LNCaP clone FGC (cell line): ENCODE measurements around the gene DMRTA1.
"Not testable (repeated sequence)": the region's sequence is repeated elsewhere in the genome, so short reads cannot be mapped to it uniquely, and the experiment has no call there.

Source experiments
- DNase-seq: peaks from one replicate; pipeline ENCODE4 v3.0.0-alpha.2; 2011; ENCODE audit warnings: low read depth
- H3K4me3 ChIP-seq: 2 replicates; pipeline ENCODE4 v1.5.1; 2011; ENCODE audit warnings: mild to moderate bottlenecking, low read depth, low read length, control low read depth
- TF ChIP-seq, protein P1 (sequence below): IDR thresholded peaks from 2 replicates; pipeline ENCODE4 v1.5.1; 2012; ENCODE audit warnings: mild to moderate bottlenecking; ENCODE audit not compliant: control insufficient read depth, insufficient read depth; ENCODE audit errors: extremely low read depth

Gene DMRTA1

DNA sequence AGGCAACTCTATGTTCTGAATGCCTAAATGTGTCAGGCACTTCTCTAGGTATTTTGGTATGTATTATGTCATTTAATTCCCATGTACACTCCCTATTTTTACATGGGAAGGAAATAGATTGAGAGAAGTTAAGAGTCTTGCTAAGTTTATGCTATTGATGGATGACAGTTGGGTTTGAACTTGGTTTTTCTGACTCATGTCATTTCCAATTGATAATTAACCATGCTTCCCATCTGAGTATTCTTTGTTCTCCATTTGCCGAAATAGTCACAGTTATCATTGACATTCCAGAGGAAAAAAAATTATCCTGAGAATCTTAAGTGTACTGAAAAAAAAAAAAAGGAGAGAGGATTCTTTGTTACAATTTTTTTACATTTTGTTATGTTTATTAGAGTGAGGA, 23.1 kb upstream of the DMRTA1 start:
- TF ChIP-seq, protein P1, sequence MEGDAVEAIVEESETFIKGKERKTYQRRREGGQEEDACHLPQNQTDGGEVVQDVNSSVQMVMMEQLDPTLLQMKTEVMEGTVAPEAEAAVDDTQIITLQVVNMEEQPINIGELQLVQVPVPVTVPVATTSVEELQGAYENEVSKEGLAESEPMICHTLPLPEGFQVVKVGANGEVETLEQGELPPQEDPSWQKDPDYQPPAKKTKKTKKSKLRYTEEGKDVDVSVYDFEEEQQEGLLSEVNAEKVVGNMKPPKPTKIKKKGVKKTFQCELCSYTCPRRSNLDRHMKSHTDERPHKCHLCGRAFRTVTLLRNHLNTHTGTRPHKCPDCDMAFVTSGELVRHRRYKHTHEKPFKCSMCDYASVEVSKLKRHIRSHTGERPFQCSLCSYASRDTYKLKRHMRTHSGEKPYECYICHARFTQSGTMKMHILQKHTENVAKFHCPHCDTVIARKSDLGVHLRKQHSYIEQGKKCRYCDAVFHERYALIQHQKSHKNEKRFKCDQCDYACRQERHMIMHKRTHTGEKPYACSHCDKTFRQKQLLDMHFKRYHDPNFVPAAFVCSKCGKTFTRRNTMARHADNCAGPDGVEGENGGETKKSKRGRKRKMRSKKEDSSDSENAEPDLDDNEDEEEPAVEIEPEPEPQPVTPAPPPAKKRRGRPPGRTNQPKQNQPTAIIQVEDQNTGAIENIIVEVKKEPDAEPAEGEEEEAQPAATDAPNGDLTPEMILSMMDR = no peak
- no peak for DNase-seq

DNA sequence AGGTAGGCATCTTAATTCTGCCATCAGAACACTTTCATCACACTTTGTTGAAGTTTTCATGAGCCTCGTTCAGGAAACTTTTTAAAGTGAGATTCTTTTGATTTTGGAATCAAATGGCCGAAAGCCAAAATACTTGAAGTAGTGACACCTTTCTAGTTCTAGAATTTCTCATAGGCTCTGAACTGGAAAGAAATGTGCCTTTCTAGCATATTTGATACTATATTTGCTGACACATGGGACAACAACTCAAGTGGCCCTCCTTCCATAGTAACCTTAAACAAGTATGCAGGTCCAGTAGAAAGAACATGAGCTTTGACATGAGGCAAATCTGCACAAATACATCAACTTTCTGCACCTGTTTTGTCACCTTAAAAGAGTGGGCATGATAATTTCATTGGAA, 22.0 kb upstream of the DMRTA1 start:
- no peak overlapping the region for H3K4me3 ChIP-seq
- TF ChIP-seq, protein P1 = no peak
- DNase-seq = no peak

More for the DNA sequence above, 23.1 kb upstream of the DMRTA1 start:
- no peak overlapping the region for H3K4me3 ChIP-seq

DNA sequence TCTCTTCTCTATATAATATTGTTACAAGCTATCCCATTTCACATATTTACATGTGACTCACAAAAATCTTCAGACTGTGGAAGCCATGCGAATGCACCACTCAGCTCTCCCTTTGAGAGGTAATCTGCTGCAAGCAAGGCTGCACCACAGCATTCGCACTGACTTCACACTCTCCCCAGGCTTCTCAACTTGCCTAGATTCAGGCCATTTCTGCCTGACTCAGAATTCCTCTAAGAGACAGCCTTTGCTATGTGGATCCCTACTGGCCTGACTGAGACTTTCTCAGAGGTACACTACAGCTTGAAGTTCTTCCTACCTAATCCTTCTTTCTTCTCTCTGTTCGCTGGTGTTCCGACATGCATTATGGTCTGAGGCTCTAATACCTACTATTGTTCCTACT, 21.1 kb upstream of the DMRTA1 start:
- TF ChIP-seq, protein P1 = no peak
- no peak overlapping the region for H3K4me3 ChIP-seq
- no peak for DNase-seq

DNA sequence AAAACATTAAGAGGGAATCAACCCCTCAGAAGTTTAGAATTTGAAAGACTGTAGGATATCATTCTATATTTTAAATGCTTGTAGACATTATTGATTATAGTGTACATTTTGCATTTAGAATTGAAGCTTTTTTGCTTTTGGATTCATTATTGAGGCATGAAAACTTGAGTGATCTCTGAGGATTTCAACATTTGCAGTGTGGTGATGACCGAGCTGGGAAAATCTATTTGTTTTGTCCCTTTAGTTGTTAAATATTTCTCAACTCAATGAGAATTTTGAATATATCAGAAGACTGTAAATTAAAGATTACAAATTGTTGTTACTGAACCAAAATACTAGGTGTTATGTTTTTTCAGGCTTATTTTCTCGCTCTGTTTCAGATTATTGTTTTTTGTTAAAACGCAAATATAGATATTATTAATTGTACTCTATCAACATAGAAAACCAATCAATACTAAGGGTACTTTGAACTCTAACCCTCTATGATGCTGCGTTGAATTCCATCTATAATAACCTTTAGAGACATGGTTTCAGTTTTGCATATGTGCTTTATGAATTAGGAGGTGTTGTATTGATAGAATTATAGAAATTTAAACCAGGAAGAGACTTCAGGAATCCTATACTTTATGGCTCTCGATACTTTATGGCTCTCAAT, 19.3 kb upstream of the DMRTA1 start:
- no peak for DNase-seq
- H3K4me3 ChIP-seq = no peak overlapping the region
- TF ChIP-seq, protein P1 = no peak

DNA sequence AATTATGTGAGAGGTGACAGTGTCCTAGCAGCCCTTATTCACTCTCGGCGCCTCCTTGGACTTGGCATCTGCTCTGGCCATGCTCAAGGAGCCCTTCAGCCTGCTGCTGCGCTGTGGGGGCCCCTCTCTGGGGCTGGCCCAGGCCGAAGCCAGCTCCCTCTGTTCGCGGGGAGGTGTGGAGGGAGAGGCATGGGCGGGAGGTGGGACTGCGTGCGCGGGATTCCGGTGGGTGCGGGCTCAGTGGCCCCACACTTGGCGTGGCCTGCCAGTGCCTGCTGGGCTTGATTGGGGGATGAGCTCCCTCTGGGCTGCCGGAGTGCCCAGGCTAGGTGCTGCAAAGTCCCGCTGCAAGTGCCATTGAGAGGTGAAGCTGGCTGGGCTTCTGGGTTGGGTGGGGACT, 12.9 kb upstream of the DMRTA1 start:
- TF ChIP-seq, protein P1 = no peak

DNA sequence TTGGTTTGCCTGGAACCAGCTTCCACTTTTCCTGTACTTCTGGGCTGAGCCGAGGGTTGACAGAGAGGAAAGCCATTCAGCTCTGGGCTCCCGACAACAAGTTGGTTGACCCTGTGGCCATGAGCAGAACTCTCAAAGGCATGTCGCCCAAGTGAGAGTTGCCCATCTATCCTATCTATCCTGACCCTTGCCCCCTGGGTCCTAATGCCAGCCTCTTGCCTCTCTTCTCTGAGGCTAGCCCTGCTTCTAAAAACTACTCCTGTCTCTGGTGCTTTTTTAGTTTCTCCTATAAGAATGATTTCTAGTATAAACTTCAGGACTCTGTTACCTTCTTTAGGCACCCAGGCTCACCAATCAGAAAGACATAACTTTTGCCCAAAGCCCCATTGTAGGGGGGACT, 11.4 kb upstream of the DMRTA1 start:
- not testable (repeated sequence) for DNase-seq, H3K4me3 ChIP-seq

More for the DNA sequence above, 12.9 kb upstream of the DMRTA1 start:
- H3K4me3 ChIP-seq = no peak overlapping the region
- DNase-seq = no peak

DNA sequence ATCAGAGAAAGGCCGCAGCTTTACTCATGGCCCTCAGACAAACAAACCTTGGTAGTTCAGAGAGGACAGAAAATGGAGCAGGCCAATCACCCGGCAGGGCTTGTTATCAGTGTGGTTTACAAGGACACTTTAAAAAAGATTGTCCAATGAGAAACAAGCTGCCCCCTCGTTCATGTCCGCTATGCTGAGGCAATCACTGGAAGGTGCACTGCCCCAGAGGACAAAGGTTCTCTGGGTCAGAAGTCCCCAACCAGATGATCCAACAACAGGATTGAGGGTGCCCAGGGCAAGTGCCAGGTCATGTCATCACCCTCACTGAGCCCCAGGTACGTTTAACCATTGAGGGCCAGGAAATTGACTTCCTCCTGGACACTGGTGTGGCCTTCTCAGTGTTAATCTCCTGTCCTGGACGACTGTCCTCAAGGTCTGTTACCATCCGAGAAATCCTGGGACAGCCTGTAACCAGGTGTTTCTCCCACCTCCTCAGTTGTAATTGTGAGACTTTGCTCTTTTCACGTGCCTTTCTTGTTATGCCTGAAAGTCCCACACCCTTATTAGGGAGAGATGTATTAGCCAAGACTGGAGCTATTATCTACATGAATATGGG, 9.1 kb upstream of the DMRTA1 start:
- DNase-seq = not testable (repeated sequence)

DNA sequence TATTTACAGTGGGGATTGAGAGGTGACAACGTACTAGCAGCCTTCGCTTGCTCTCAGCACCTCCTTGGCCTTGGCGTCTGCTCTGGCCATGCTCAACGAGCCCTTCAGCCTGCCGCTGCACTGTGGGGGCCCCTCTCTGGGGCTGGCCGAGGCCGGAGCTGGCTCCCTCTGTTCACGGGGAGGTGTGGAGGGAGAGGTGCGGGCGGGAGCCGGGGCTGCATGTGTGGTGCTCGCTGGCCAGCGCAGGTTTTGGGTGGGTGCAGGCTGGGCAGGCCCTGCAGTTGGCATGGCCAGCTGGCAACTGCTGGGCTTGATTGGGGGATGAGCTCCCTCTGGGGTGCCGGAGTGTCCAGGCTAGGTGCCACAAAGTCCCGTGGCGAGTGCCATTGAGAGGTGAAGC, 5.8 kb upstream of the DMRTA1 start:
- TF ChIP-seq, protein P1 = no peak

More for the DNA sequence above, 9.1 kb upstream of the DMRTA1 start:
- not testable (repeated sequence) for H3K4me3 ChIP-seq

More for the DNA sequence above, 5.8 kb upstream of the DMRTA1 start:
- H3K4me3 ChIP-seq = no peak overlapping the region
- no peak for DNase-seq
